Measurements from ENCODE around the gene LRRC58.

The LRRC58 gene

DNA sequence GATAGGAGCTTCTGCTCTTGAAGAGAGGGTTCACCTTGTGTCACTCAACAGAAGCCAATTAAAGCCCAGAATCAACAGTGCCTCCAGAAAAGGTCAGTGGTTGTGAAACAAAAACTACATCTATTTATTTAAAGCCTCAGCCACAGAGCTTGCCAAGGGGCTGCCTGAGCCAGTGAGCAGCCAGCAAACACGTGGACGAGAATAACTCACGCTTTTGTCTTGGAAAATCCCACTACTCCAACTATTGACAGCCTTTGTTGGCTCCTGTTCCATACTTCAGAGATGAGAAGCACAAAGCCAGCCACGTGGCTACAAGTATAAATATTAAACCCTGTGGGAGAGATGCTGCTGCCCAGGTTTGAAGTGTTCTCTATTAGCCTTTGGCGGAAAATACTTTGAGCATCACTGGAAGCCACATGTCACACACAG is 74.4 kb downstream of the LRRC58 start:
- DNase-seq: no peak

Measured in CD4-positive, alpha-beta T cell treated with Interleukin-6 for 4 hours (primary cell).